Hepatocyte (in vitro differentiated cells): ENCODE measurements around the gene ASB11. TPM values are rescaled to one million over a fixed set of nuclear protein-coding genes. Genes with fewer than 3 reads are reported as not detected.

ENCODE experiments used
- DNase-seq: peaks from one replicate; pipeline ENCODE4 v3.0.0-alpha.2; 2016; ENCODE audit warnings: low spot score
- H2AFZ ChIP-seq: fragments of 200-600 bp; sonication (generic); 2 replicates; pipeline ENCODE4 v1.6.0; 2016; ENCODE audit warnings: antibody characterized with exemption, mild to moderate bottlenecking
- H3K27ac ChIP-seq: fragments of 200-600 bp; sonication (generic); 2 replicates; pipeline ENCODE4 v1.5.1; 2016; ENCODE audit warnings: mild to moderate bottlenecking
- H3K27me3 ChIP-seq: fragments of 200-600 bp; sonication (generic); 2 replicates; pipeline ENCODE4 v1.6.1; 2016
- H3K36me3 ChIP-seq: fragments of 200-600 bp; sonication (generic); replicated peaks from 2 replicates; pipeline ENCODE4 v1.5.1; 2016; ENCODE audit warnings: low read depth; ENCODE audit not compliant: insufficient read depth
- H3K4me1 ChIP-seq: fragments of 200-600 bp; sonication (generic); 2 replicates; pipeline ENCODE4 v1.5.1; 2016; ENCODE audit warnings: mild to moderate bottlenecking, moderate library complexity; ENCODE audit not compliant: insufficient read depth
- H3K4me2 ChIP-seq: fragments of 200-600 bp; sonication (generic); 2 replicates; pipeline ENCODE4 v1.6.0; 2016
- H3K4me3 ChIP-seq: fragments of 200-600 bp; sonication (generic); 2 replicates; pipeline ENCODE4 v1.5.1; 2016; ENCODE audit warnings: mild to moderate bottlenecking
- H3K79me2 ChIP-seq: fragments of 200-600 bp; sonication (generic); 2 replicates; pipeline ENCODE4 v1.6.0; 2017; ENCODE audit warnings: mild to moderate bottlenecking
- H3K9me2 ChIP-seq: fragments of 200-600 bp; sonication (generic); replicated peaks from 2 replicates; pipeline ENCODE4 v1.6.0; 2017; ENCODE audit warnings: mild to moderate bottlenecking; ENCODE audit not compliant: insufficient read depth
- H3K9me3 ChIP-seq: fragments of 200-600 bp; sonication (generic); 2 replicates; pipeline ENCODE4 v1.5.1; 2016; ENCODE audit warnings: low read depth, mild to moderate bottlenecking
- H4K20me1 ChIP-seq: fragments of 200-600 bp; sonication (generic); 2 replicates; pipeline ENCODE4 v1.6.0; 2016; ENCODE audit warnings: mild to moderate bottlenecking; ENCODE audit not compliant: insufficient read depth, poor library complexity, severe bottlenecking
- CTCF ChIP-seq: fragments of 200-600 bp; sonication (generic); IDR thresholded peaks from 2 replicates; pipeline ENCODE4 v1.5.1; 2016; ENCODE audit warnings: antibody characterized with exemption, mild to moderate bottlenecking; ENCODE audit not compliant: poor library complexity
- EZH2 ChIP-seq: fragments of 200-600 bp; sonication (generic); IDR thresholded peaks from 2 replicates; pipeline ENCODE4 v1.6.1; 2016; ENCODE audit warnings: antibody characterized with exemption, mild to moderate bottlenecking, borderline replicate concordance
- EZH2phosphoT487 ChIP-seq: fragments of 200-600 bp; sonication (generic); IDR thresholded peaks from one replicate; pipeline ENCODE4 v1.6.1; 2018; ENCODE audit warnings: antibody characterized with exemption, mild to moderate bottlenecking, low read depth, moderate library complexity; ENCODE audit not compliant: unreplicated experiment, severe bottlenecking
- WGBS: methylation state at CpG from one replicate; pipeline ENCODE4 v1.1.6; 2016; ENCODE audit warnings: low lambda C conversion rate; ENCODE audit errors: missing lambda C conversion rate; 5-methylcytosine and 5-hydroxymethylcytosine counted together
- polyA plus RNA-seq: library from polyadenylated mRNA; unstranded; fragments of >200 nt; fragmentation: Nextera tagmentation; extraction: Ambion mirVana; gene quantifications from 2 replicates; pipeline ENCODE4 v1.2.1, GENCODE V29; 2016
- total RNA-seq: library from RNA; depleted of rRNA; stranded (reverse); fragments of >200 nt; gene quantifications from 2 replicates; pipeline ENCODE4 v1.2.3, GENCODE V29; 2014

ASB11 gene
- total and polyA plus RNA-seq, 2 experiments from 2014 or later = 0.20 TPM; not detected in 1

GRCh38 chrX:15298780-15299179 lies 16.7 kb downstream of the ASB11 start:
- Histone ChIP-seq H3K4me2 (no peak overlapping the region), H3K79me2 (no peaks in the 10 kb centered on the region), H3K27me3 (no peaks in the 10 kb centered on the region), H3K36me3 (no peaks in the 10 kb centered on the region), H3K9me2 (no peaks in the 10 kb centered on the region), H2AFZ (no peak overlapping the region), H3K9me3 (no peaks in the 10 kb centered on the region), H3K4me1 (no peaks in the 10 kb centered on the region), H3K27ac (no peak overlapping the region), H4K20me1 (no peaks in the 10 kb centered on the region), H3K4me3 (no peak overlapping the region)
- TF ChIP-seq CTCF (no peak), EZH2phosphoT487 (no peak)
- WGBS = 91% methylated on average over 3 of the region's 3 CpGs
- no peak for DNase-seq

DNA sequence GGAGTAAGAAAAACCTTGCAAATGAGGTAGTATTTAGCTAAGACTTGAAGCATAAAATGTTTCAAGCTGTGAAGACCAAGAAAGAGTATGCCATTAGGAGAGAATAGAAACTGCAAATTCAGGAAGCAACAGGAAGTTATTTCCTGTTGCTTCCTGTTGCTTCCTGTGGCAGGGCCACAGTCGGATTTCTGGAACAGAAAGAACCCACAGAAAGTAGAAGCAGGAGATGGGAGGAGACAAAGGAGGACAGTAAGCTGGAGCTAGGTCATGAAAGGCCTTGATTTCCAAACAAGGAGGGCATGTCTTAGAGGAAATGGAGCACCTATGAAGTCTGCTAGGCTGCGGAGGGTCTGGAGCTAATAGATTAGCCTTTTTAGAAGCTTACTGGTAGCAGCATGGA lies 17.2 kb downstream of the ASB11 start:
- Histone ChIP-seq H3K4me2 (no peak overlapping the region), H3K9me3 (no peaks in the 10 kb centered on the region), H3K79me2 (no peaks in the 10 kb centered on the region), H2AFZ (no peak overlapping the region), H3K27me3 (no peaks in the 10 kb centered on the region), H3K4me3 (no peak overlapping the region), H3K9me2 (no peaks in the 10 kb centered on the region), H4K20me1 (no peaks in the 10 kb centered on the region), H3K36me3 (no peaks in the 10 kb centered on the region), H3K27ac (no peak overlapping the region), H3K4me1 (no peaks in the 10 kb centered on the region)
- 78% methylated on average over 2 of the region's 2 CpGs for WGBS
- TF ChIP-seq EZH2phosphoT487 (no peak), CTCF (no peak), EZH2 (no peak)
- DNase-seq = no peak

DNA sequence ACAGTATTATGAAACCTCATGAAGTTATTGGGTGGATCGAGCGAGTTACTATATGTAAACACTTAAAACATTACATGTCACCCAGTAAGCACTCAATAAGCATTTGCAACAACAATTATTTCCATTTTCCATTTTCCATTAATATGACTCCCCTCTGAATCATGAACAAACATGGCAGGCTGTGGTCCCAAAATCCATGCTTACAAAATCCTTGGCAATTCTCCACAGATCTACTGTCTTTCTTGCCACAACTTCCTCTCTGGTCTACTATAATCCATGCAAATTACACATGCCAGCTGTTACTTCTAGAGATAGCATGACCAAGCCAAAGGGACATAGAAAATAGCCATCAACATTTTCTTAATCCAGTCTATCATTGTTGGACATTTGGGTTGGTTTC lies 22.0 kb downstream of the ASB11 start:
- TF ChIP-seq EZH2phosphoT487 (no peak), EZH2 (no peak), CTCF (no peak)
- 85% methylated on average over 2 of the region's 2 CpGs for WGBS

DNA sequence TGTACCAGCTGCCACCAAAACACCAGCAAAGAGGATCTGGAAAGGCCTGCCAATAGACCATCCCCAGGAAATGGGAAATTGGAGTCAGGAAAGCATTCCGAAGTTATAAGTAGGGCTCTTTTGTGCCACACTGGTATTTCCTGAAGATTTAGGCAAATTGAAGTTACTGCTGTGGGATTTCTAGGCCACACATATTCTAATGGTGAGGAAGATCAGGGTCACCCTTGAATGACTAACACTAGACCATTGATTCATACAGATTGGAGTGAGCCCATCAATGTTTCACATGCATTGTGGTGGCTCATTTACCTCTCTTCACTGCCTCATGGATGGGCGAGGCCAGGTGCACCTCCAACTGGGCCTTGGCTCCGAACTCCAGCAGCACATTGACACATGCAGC lies 22.6 kb downstream of the ASB11 start:
- Histone ChIP-seq H2AFZ (no peak overlapping the region), H3K27ac (no peak overlapping the region), H4K20me1 (no peaks in the 10 kb centered on the region), H3K4me2 (no peak overlapping the region), H3K27me3 (no peaks in the 10 kb centered on the region), H3K36me3 (no peaks in the 10 kb centered on the region), H3K9me2 (no peaks in the 10 kb centered on the region), H3K9me3 (no peaks in the 10 kb centered on the region), H3K4me1 (no peaks in the 10 kb centered on the region), H3K79me2 (no peaks in the 10 kb centered on the region), H3K4me3 (no peak overlapping the region)
- 79% methylated on average over 3 of the region's 3 CpGs for WGBS
- TF ChIP-seq EZH2phosphoT487 (no peak), EZH2 (no peak), CTCF (no peak)
- no peak for DNase-seq

More for the DNA sequence above, 22.0 kb downstream of the ASB11 start:
- DNase-seq = no peak
- Histone ChIP-seq H2AFZ (no peak overlapping the region), H3K4me3 (no peak overlapping the region), H3K4me2 (no peak overlapping the region), H3K79me2 (no peaks in the 10 kb centered on the region), H3K27ac (no peak overlapping the region), H3K9me2 (no peaks in the 10 kb centered on the region), H3K4me1 (no peaks in the 10 kb centered on the region), H3K27me3 (no peaks in the 10 kb centered on the region), H4K20me1 (no peaks in the 10 kb centered on the region), H3K9me3 (no peaks in the 10 kb centered on the region), H3K36me3 (no peaks in the 10 kb centered on the region)
